Measurements from ENCODE around the gene TMEM18.

TMEM18 gene

GRCh38 chr2:653645-654425, 23.4 kb downstream of the TMEM18 start:
- Histone ChIP-seq H3K9me3 (ENCODE audit: severe bottlenecking) (no peaks in the 10 kb centered on the region), H3K4me3 (ENCODE audit: low read depth, low read length) (no peak overlapping the region), H3K36me3 (no peaks in the 10 kb centered on the region), H3K27ac (no peak overlapping the region), H3K27me3 (ENCODE audit: insufficient read depth, low read depth, severe bottlenecking) (no peaks in the 10 kb centered on the region)
- no peak for TF ChIP-seq CTCF (IDR thresholded peaks at IDR 0.05; ENCODE audit: low read depth, low read length)
- no peak for DNase-seq

- DNase-seq: no peak
- Histone ChIP-seq H3K27ac (no peak overlapping the region), H3K27me3 (ENCODE audit: insufficient read depth, low read depth, severe bottlenecking) (no peaks in the 10 kb centered on the region), H3K4me3 (ENCODE audit: low read depth, low read length) (no peak overlapping the region), H3K36me3 (no peaks in the 10 kb centered on the region), H3K9me3 (ENCODE audit: severe bottlenecking) (no peaks in the 10 kb centered on the region)
- TF ChIP-seq CTCF (IDR thresholded peaks at IDR 0.05; ENCODE audit: low read depth, low read length): no peak
Measured at GRCh38 chr2:652881-653480, 24.2 kb downstream of the TMEM18 start.

GRCh38 chr2:651951-652373, 25.2 kb downstream of the TMEM18 start:
- no peak for TF ChIP-seq CTCF (IDR thresholded peaks at IDR 0.05; ENCODE audit: low read depth, low read length)
- DNase-seq: no peak

GRCh38 chr2:650343-651310, 26.6 kb downstream of the TMEM18 start:
- H3K27ac ChIP-seq: no peak overlapping the region
- H3K9me3 ChIP-seq (ENCODE audit: severe bottlenecking): no peaks in the 10 kb centered on the region
- no peaks in the 10 kb centered on the region for H3K36me3 ChIP-seq
- no peaks in the 10 kb centered on the region for H3K27me3 ChIP-seq (ENCODE audit: insufficient read depth, low read depth, severe bottlenecking)
- TF ChIP-seq CTCF (IDR thresholded peaks at IDR 0.05; ENCODE audit: low read depth, low read length): no peak
- H3K4me3 ChIP-seq (ENCODE audit: low read depth, low read length): no peak overlapping the region
- no peak for DNase-seq

More at GRCh38 chr2:651951-652373, 25.2 kb downstream of the TMEM18 start:
- no peaks in the 10 kb centered on the region for H3K9me3 ChIP-seq (ENCODE audit: severe bottlenecking)
- H3K4me3 ChIP-seq (ENCODE audit: low read depth, low read length): no peak overlapping the region
- H3K27me3 ChIP-seq (ENCODE audit: insufficient read depth, low read depth, severe bottlenecking): no peaks in the 10 kb centered on the region
- H3K27ac ChIP-seq: no peak overlapping the region
- no peaks in the 10 kb centered on the region for H3K36me3 ChIP-seq

- DNase-seq: no peak
- no peaks in the 10 kb centered on the region for H3K9me3 ChIP-seq (ENCODE audit: severe bottlenecking)
- TF ChIP-seq CTCF (IDR thresholded peaks at IDR 0.05; ENCODE audit: low read depth, low read length): no peak
Measured at GRCh38 chr2:649426-650342, 27.5 kb downstream of the TMEM18 start.

More at GRCh38 chr2:649426-650342, 27.5 kb downstream of the TMEM18 start:
- H3K27me3 ChIP-seq (ENCODE audit: insufficient read depth, low read depth, severe bottlenecking): peaks cover 3% of the 10 kb centered on the region
- no peak overlapping the region for H3K4me3 ChIP-seq (ENCODE audit: low read depth, low read length)
- H3K27ac ChIP-seq: no peak overlapping the region
- no peaks in the 10 kb centered on the region for H3K36me3 ChIP-seq

Measured in WERI-Rb-1 (cell line).